ENCODE measurements around the gene NUFIP2. TPM values are rescaled to one million over a fixed set of nuclear protein-coding genes. Genes with fewer than 3 reads are reported as not detected.
A peak's percentile ranks its signal among the peaks of the same experiment; 100 is the strongest.

The NUFIP2 gene
- total RNA-seq, 1 donor from 2014 or later = 90.7 TPM

- Histone ChIP-seq H3F3A (ENCODE audit: low read depth) (peaks cover 60% of the 10 kb centered on the region), H4K20me1 (ENCODE audit: low read depth) (peaks cover 88% of the 10 kb centered on the region), H2AFZ (replicated peaks) (no peak overlapping the region), H3K36me3 (peaks cover 49% of the 10 kb centered on the region), H3K4me2 (no peak overlapping the region), H3K4me3 (no peak overlapping the region), H3K9me3 (ENCODE audit: low read depth) (no peaks in the 10 kb centered on the region), H3K9ac (no peak overlapping the region), H3K27ac (peak overlapping the region; percentile 54), H3K4me1 (no peaks in the 10 kb centered on the region), H3K79me2 (ENCODE audit: low read depth) (peaks cover 94% of the 10 kb centered on the region), H3K27me3 (no peaks in the 10 kb centered on the region)
- no peak overlapping the region for H3K27ac Mint-ChIP-seq
- H3K4me3 Mint-ChIP-seq = no peak overlapping the region
- no peaks in the 10 kb centered on the region for H3K9me3 Mint-ChIP-seq
- TF ChIP-seq CTCF (IDR thresholded peaks at IDR 0.05) (no peak), EZH2phosphoT487 (IDR thresholded peaks at IDR 0.05) (no peak), EZH2 (IDR thresholded peaks at IDR 0.05) (no peak)
- H3K36me3 Mint-ChIP-seq = peaks cover 36% of the 10 kb centered on the region
- no peaks in the 10 kb centered on the region for H3K4me1 Mint-ChIP-seq
- H3K27me3 Mint-ChIP-seq (ENCODE audit: insufficient read depth, low read depth) = no peaks in the 10 kb centered on the region
- DNase-seq (ENCODE audit: low spot score) = no peak
Observed at GRCh38 chr17:29263916-29264315, 30.0 kb downstream of the NUFIP2 start.

GRCh38 chr17:29257756-29258155 is 36.2 kb downstream of the NUFIP2 start:
- Histone ChIP-seq H3K4me3 (no peak overlapping the region), H3K4me2 (no peak overlapping the region), H2AFZ (replicated peaks) (no peak overlapping the region), H3K79me2 (ENCODE audit: low read depth) (peaks cover 43% of the 10 kb centered on the region), H3K4me1 (no peaks in the 10 kb centered on the region), H3K36me3 (peaks cover 24% of the 10 kb centered on the region), H3K9ac (no peak overlapping the region), H3K27me3 (no peaks in the 10 kb centered on the region), H3K9me3 (ENCODE audit: low read depth) (no peaks in the 10 kb centered on the region), H4K20me1 (ENCODE audit: low read depth) (peaks cover 72% of the 10 kb centered on the region), H3K27ac (peak overlapping the region; percentile 17), H3F3A (ENCODE audit: low read depth) (peaks cover 81% of the 10 kb centered on the region)
- DNase-seq (ENCODE audit: low spot score) = no peak
- Mint-ChIP-seq H3K4me3 (no peak overlapping the region), H3K27me3 (ENCODE audit: insufficient read depth, low read depth) (no peaks in the 10 kb centered on the region), H3K4me1 (no peaks in the 10 kb centered on the region), H3K36me3 (peaks cover 18% of the 10 kb centered on the region), H3K9me3 (no peaks in the 10 kb centered on the region), H3K27ac (no peak overlapping the region)
- TF ChIP-seq CTCF (IDR thresholded peaks at IDR 0.05) (no peak), EZH2phosphoT487 (IDR thresholded peaks at IDR 0.05) (no peak)

- Mint-ChIP-seq H3K36me3 (peaks cover 18% of the 10 kb centered on the region), H3K9me3 (no peaks in the 10 kb centered on the region), H3K27ac (no peak overlapping the region), H3K4me3 (no peak overlapping the region), H3K27me3 (ENCODE audit: insufficient read depth, low read depth) (no peaks in the 10 kb centered on the region), H3K4me1 (no peaks in the 10 kb centered on the region)
- no peaks in the 10 kb centered on the region for H3K9me3 ChIP-seq (ENCODE audit: low read depth)
- peak overlapping the region; percentile 2 for H3K9ac ChIP-seq
- H3F3A ChIP-seq (ENCODE audit: low read depth) = peaks cover 87% of the 10 kb centered on the region
- DNase-seq (ENCODE audit: low spot score) = no peak
- TF ChIP-seq EZH2 (IDR thresholded peaks at IDR 0.05) = no peak
- TF ChIP-seq CTCF (IDR thresholded peaks at IDR 0.05) = no peak
- TF ChIP-seq EZH2phosphoT487 (IDR thresholded peaks at IDR 0.05) = no peak
- peak overlapping the region; percentile 17 for H3K27ac ChIP-seq
- H3K4me1 ChIP-seq = no peaks in the 10 kb centered on the region
- H3K79me2 ChIP-seq (ENCODE audit: low read depth) = peaks cover 35% of the 10 kb centered on the region
- H3K4me3 ChIP-seq = no peak overlapping the region
- no peaks in the 10 kb centered on the region for H3K27me3 ChIP-seq
- H4K20me1 ChIP-seq (ENCODE audit: low read depth) = peaks cover 72% of the 10 kb centered on the region
- no peak overlapping the region for H2AFZ ChIP-seq (replicated peaks)
- H3K4me2 ChIP-seq = no peak overlapping the region
- peaks cover 20% of the 10 kb centered on the region for H3K36me3 ChIP-seq
Observed at GRCh38 chr17:29256735-29257466, 37.0 kb downstream of the NUFIP2 start.
